IMR-90 (cell line): ENCODE measurements around the gene ARL6IP6. TPM values are rescaled to one million over a fixed set of nuclear protein-coding genes. Genes with fewer than 3 reads are reported as not detected.
"Not testable (repeated sequence)": the region's sequence is repeated elsewhere in the genome, so short reads cannot be mapped to it uniquely, and the experiment has no call there.

Experiments used
- ATAC-seq: fragments of 200-7000 bp; cut with Tn5 transposase; 2 replicates; pipeline ENCODE4 v1.9.1; 2020; ENCODE audit warnings: low read depth, mild to moderate bottlenecking, moderate library complexity
- BruUV-seq: library from RNA; stranded (reverse); fragments of 400-500 nt; replicated peaks from 2 replicates; lab custom pipeline; 2021; lab: Mats Ljungman, UMichigan
- CTCF ChIA-PET: fragments of 300-600 bp; formaldehyde crosslinking; extraction: SDS; loops from one replicate; lab custom pipeline; 2021; ENCODE audit warnings: antibody characterized with exemption; lab: Yijun Ruan, JAX
- POLR2A ChIA-PET: fragments of 300-600 bp; sonication (Branson Sonifier 250); formaldehyde crosslinking; loops from one replicate; lab custom pipeline; 2022; ENCODE audit warnings: antibody characterized with exemption; ENCODE audit not compliant: unreplicated experiment; lab: Charles Lee
- DNase-seq: peaks from one replicate; pipeline ENCODE4 v3.0.0; 2013
- H2AFZ ChIP-seq: replicated peaks from 2 replicates; pipeline ENCODE3; 2013; ENCODE audit warnings: low read length, mild to moderate bottlenecking; ENCODE audit not compliant: poor library complexity
- H2AK5ac ChIP-seq: 2 replicates; pipeline ENCODE4 v1.6.1; 2013; ENCODE audit warnings: low read depth, low read length, inconsistent platforms
- H2AK9ac ChIP-seq: replicated peaks from 2 replicates; pipeline ENCODE3; 2013; ENCODE audit warnings: mild to moderate bottlenecking, low read depth, low read length, moderate library complexity; ENCODE audit not compliant: poor library complexity
- H2BK120ac ChIP-seq: 2 replicates; pipeline ENCODE4 v1.6.1; 2013; ENCODE audit warnings: low read depth, low read length, inconsistent platforms
- H2BK15ac ChIP-seq: 3 replicates; pipeline ENCODE4 v1.6.1; 2013; ENCODE audit warnings: low read depth, low read length, inconsistent platforms
- H2BK20ac ChIP-seq: 2 replicates; pipeline ENCODE4 v1.6.1; 2013; ENCODE audit warnings: low read depth, mild to moderate bottlenecking, inconsistent platforms, low read length, moderate library complexity
- H2BK5ac ChIP-seq: 2 replicates; pipeline ENCODE4 v1.6.1; 2013; ENCODE audit warnings: mild to moderate bottlenecking, low read depth, low read length, inconsistent platforms; ENCODE audit not compliant: poor library complexity, severe bottlenecking
- H3K14ac ChIP-seq: replicated peaks from 2 replicates; pipeline ENCODE4 v1.6.1; 2013; ENCODE audit warnings: low read depth, low read length, inconsistent platforms
- H3K18ac ChIP-seq: 2 replicates; pipeline ENCODE4 v1.6.1; 2013; ENCODE audit warnings: low read depth, low read length, control low read depth
- H3K23ac ChIP-seq: 2 replicates; pipeline ENCODE4 v1.6.1; 2013; ENCODE audit warnings: low read depth, low read length, inconsistent platforms
- H3K27ac ChIP-seq: 2 replicates; pipeline ENCODE4 v1.5.1; 2013; ENCODE audit warnings: mild to moderate bottlenecking, control low read depth, low read length; ENCODE audit not compliant: insufficient read depth
- H3K27me3 ChIP-seq: 2 replicates; pipeline ENCODE4 v1.6.1; 2013; ENCODE audit warnings: low read length; ENCODE audit not compliant: control insufficient read depth, insufficient read depth
- H3K36me3 ChIP-seq: 2 replicates; pipeline ENCODE4 v1.6.1; 2013; ENCODE audit warnings: low read length, mixed read lengths; ENCODE audit not compliant: control insufficient read depth, insufficient read depth
- H3K4ac ChIP-seq: 2 replicates; pipeline ENCODE4 v1.6.1; 2013; ENCODE audit warnings: low read depth, low read length, inconsistent platforms
- H3K4me1 ChIP-seq: 2 replicates; pipeline ENCODE4 v1.6.1; 2013; ENCODE audit warnings: low read length, mixed read lengths; ENCODE audit not compliant: control insufficient read depth, insufficient read depth
- H3K4me2 ChIP-seq: 2 replicates; pipeline ENCODE4 v1.6.1; 2013; ENCODE audit warnings: low read depth, mild to moderate bottlenecking, control low read depth, low read length, moderate library complexity
- H3K4me3 ChIP-seq: 2 replicates; pipeline ENCODE4 v1.5.1; 2013; ENCODE audit warnings: low read depth, mild to moderate bottlenecking, control low read depth, low read length, moderate library complexity; ENCODE audit not compliant: insufficient read depth
- H3K56ac ChIP-seq: 2 replicates; pipeline ENCODE4 v1.6.1; 2013; ENCODE audit warnings: low read length, inconsistent platforms; ENCODE audit not compliant: insufficient read depth; ENCODE audit errors: extremely low read depth
- H3K79me1 ChIP-seq, 2 experiments: 2 replicates each; pipeline ENCODE4 v1.6.1; 2013; ENCODE audit warnings: low read length in 2 of 2, inconsistent platforms in 1 of 2, low read depth in 1 of 2
- H3K9ac ChIP-seq: 2 replicates; pipeline ENCODE4 v1.6.1; 2013; ENCODE audit warnings: low read depth, low read length, control low read depth
- H3K9me1 ChIP-seq: 2 replicates; pipeline ENCODE4 v1.6.1; 2013; ENCODE audit warnings: low read length, inconsistent platforms; ENCODE audit not compliant: insufficient read depth
- H3K9me3 ChIP-seq: 2 replicates; pipeline ENCODE4 v1.6.1; 2013; ENCODE audit warnings: low read length; ENCODE audit not compliant: control insufficient read depth, insufficient read depth
- H4K20me1 ChIP-seq: 2 replicates; pipeline ENCODE4 v1.6.1; 2013; ENCODE audit warnings: low read length, inconsistent platforms; ENCODE audit not compliant: insufficient read depth
- H4K5ac ChIP-seq: 2 replicates; pipeline ENCODE4 v1.6.1; 2013; ENCODE audit warnings: mild to moderate bottlenecking, low read depth, low read length, control low read depth
- H4K8ac ChIP-seq, 2 experiments: 2 replicates each; pipeline ENCODE4 v1.6.1; 2013; ENCODE audit warnings: low read depth in 2 of 2, low read length in 2 of 2, control low read depth in 1 of 2, inconsistent platforms in 1 of 2
- H4K91ac ChIP-seq: 2 replicates; pipeline ENCODE4 v1.6.1; 2013; ENCODE audit warnings: low read depth, low read length, inconsistent platforms; ENCODE audit not compliant: insufficient read depth
- CEBPB ChIP-seq: IDR thresholded peaks from 2 replicates; pipeline ENCODE4 v1.6.1; 2012; ENCODE audit warnings: low read depth, low read length, improper control_type of control experiment
- ELK1 ChIP-seq: fragments of 150-350 bp; IDR thresholded peaks from 2 replicates; pipeline ENCODE4 v1.6.1; 2016; ENCODE audit warnings: low read depth, mild to moderate bottlenecking, low read length, moderate library complexity, borderline replicate concordance
- FOS ChIP-seq: fragments of 150-350 bp; IDR thresholded peaks from 2 replicates; pipeline ENCODE4 v1.6.1; 2016; ENCODE audit warnings: low read depth, low read length
- RAD21 ChIP-seq: IDR thresholded peaks from 2 replicates; pipeline ENCODE4 v1.6.1; 2012; ENCODE audit warnings: low read length, improper control_type of control experiment
- SMC3 ChIP-seq: fragments of 150-350 bp; IDR thresholded peaks from 2 replicates; pipeline ENCODE4 v1.6.1; 2016; ENCODE audit warnings: low read depth, mild to moderate bottlenecking, antibody characterized with exemption, low read length, moderate library complexity
- WGBS, 2 experiments: methylation state at CpG; one replicate each; pipeline versions ENCODE4 v1.1.5 to v1.1.7; 2013; ENCODE audit warnings: missing lambda C conversion rate in 2 of 2; ENCODE audit not compliant: insufficient read length in 1 of 2; ENCODE audit errors: extremely low coverage in 2 of 2; 5-methylcytosine and 5-hydroxymethylcytosine counted together
- dilution Hi-C: fragments of 300-500 bp; cut with HindIII; formaldehyde crosslinking; loops from one replicate; pipeline ENCODE4 v1.14.3; 2018; ENCODE audit warnings: low sequenced_read_pairs; ENCODE audit not compliant: unreplicated experiment
- in situ Hi-C: fragments of 300-500 bp; cut with MboI; formaldehyde crosslinking; loops from 3 replicates; pipeline ENCODE4 v1.14.3; 2019; ENCODE audit warnings: low sequenced_read_pairs, inconsistent platforms, mixed read lengths
- intact Hi-C: fragments of 100-400 bp; cut with micrococcal nuclease; formaldehyde crosslinking; loops from 2 replicates; pipeline ENCODE4 v1.10.0; 2022
- polyA plus RNA-seq, 3 experiments: library from polyadenylated mRNA; depleted of rRNA; stranded (reverse); fragments of >200 nt; gene quantifications; 2 replicates each; pipeline ENCODE4 v1.2.3, GENCODE V29; 2012; ENCODE audit warnings: low replicate concordance in 1 of 3
- total RNA-seq: library from RNA; depleted of rRNA; stranded (reverse); fragments of >200 nt; gene quantifications from 2 replicates; pipeline ENCODE4 v1.2.3, GENCODE V29; 2012

Gene ARL6IP6
- total and polyA plus RNA-seq, 2 of the 4 experiments (the other 2 are of a cell fraction), result 4.1 to 14.7 TPM

GRCh38 chr2:152730591-152731333 is 12.3 kb downstream of the ARL6IP6 start:
- H4K5ac ChIP-seq, result no peak overlapping the region
- H3K23ac ChIP-seq, result no peak overlapping the region
- H3K4me2 ChIP-seq, result no peak overlapping the region
- in situ Hi-C loops, result loop anchor here (25.0 kb wide), 1 partner anchor 782 kb away; no protein-coding TSS in a partner anchor
- H3K36me3 ChIP-seq, result peaks cover 2% of the 10 kb centered on the region; the same call in 1 of the 2 replicates
- H3K79me1 ChIP-seq, result peaks cover 15 to 18% of the 10 kb centered on the region in 2 experiments
- POLR2A ChIA-PET, result no interaction called here
- no peak overlapping the region for H2AK9ac ChIP-seq
- no peaks in the 10 kb centered on the region for H3K27me3 ChIP-seq
- ATAC-seq (peak; percentile 44), DNase-seq (no peak)
- no peak overlapping the region for H2BK20ac ChIP-seq
- H2BK5ac ChIP-seq, result no peak overlapping the region
- H3K4me3 ChIP-seq, result no peak overlapping the region
- H3K9me1 ChIP-seq, result no peaks in the 10 kb centered on the region
- dilution Hi-C loops, result no loop called here
- no peak overlapping the region for H3K27ac ChIP-seq
- no peak overlapping the region for H3K14ac ChIP-seq
- H3K9ac ChIP-seq, result no peak overlapping the region
- H2AK5ac ChIP-seq, result no peak overlapping the region
- intact Hi-C loops, result no loop called here
- H3K18ac ChIP-seq, result no peak overlapping the region
- 100% methylated on average over 1 of the region's 1 CpG; no CpG with 5 or more reads in 1 of the 2 experiments for WGBS, 2 experiments
- no peak overlapping the region for H2AFZ ChIP-seq
- H3K56ac ChIP-seq, result no peak overlapping the region
- no peaks in the 10 kb centered on the region for H3K9me3 ChIP-seq
- no peaks in the 10 kb centered on the region; the same call in 1 of the 2 replicates for H3K4me1 ChIP-seq
- BruUV-seq, result no TSS peak
- CTCF ChIA-PET, result interaction anchor here (1.8 kb wide), 1 partner anchor 12 kb away, joined by 6 read pairs; no protein-coding TSS in a partner anchor
- no peak overlapping the region for H3K4ac ChIP-seq
- TF ChIP-seq CEBPB, result peak; percentile 34; the same call in 1 of the 2 replicates
- no peak for TF ChIP-seq ELK1
- TF ChIP-seq SMC3, result no peak
- TF ChIP-seq FOS, result no peak
- no peak for TF ChIP-seq RAD21
- H4K91ac ChIP-seq, result no peak overlapping the region
- H2BK15ac ChIP-seq, result no peak overlapping the region
- H2BK120ac ChIP-seq, result no peak overlapping the region
- no peak overlapping the region for H4K8ac ChIP-seq
- H4K20me1 ChIP-seq, result no peaks in the 10 kb centered on the region

GRCh38 chr2:152737509-152737908 is 19.1 kb downstream of the ARL6IP6 start:
- ATAC-seq, H4K91ac ChIP-seq, intact Hi-C loops, H2AK9ac ChIP-seq, H3K14ac ChIP-seq, H4K5ac ChIP-seq, H2BK15ac ChIP-seq, CTCF ChIA-PET, DNase-seq, H2AK5ac ChIP-seq, H3K18ac ChIP-seq, H3K9ac ChIP-seq, H2BK20ac ChIP-seq, H4K8ac ChIP-seq, H3K27me3 ChIP-seq, H3K4me3 ChIP-seq, H3K4ac ChIP-seq, H3K56ac ChIP-seq, H3K4me1 ChIP-seq, H2AFZ ChIP-seq, H3K4me2 ChIP-seq, dilution Hi-C loops, H3K9me1 ChIP-seq, H3K27ac ChIP-seq, H3K23ac ChIP-seq, POLR2A ChIA-PET, BruUV-seq, H3K79me1 ChIP-seq, H3K9me3 ChIP-seq, H2BK120ac ChIP-seq, H4K20me1 ChIP-seq, H2BK5ac ChIP-seq: not testable (repeated sequence)
- no CpG with 5 or more reads among the region's 1 CpG for WGBS, 2 experiments
- peaks cover 11% of the 10 kb centered on the region for H3K36me3 ChIP-seq
- in situ Hi-C loops, result loop anchor here (25.0 kb wide), 1 partner anchor 775 kb away; no protein-coding TSS in a partner anchor
